T-helper 1 cell treated with Interleukin-12 subunit alpha and Interleukin-12 subunit beta and Interleukin-4 antibody, amounts not matched to agents 30 μg/mL and 1 μg/mL, for 36 hours (primary cell): ENCODE results near the gene PRKG2.

ENCODE experiments used
- H3K27ac Mint-ChIP-seq: one replicate; pipeline ENCODE4 v1.8.0; 2021; ENCODE audit warnings: mild to moderate bottlenecking, mixed read lengths
- H3K27me3 Mint-ChIP-seq: one replicate; pipeline ENCODE4 v1.8.0; 2021; ENCODE audit warnings: low read depth, mixed read lengths
- H3K36me3 Mint-ChIP-seq: one replicate; pipeline ENCODE4 v1.8.0; 2021; ENCODE audit warnings: low read depth, mixed read lengths
- H3K4me1 Mint-ChIP-seq: one replicate; pipeline ENCODE4 v1.8.0; 2021; ENCODE audit warnings: low read depth, mixed read lengths
- H3K4me3 Mint-ChIP-seq: one replicate; pipeline ENCODE4 v1.8.0; 2021; ENCODE audit warnings: mild to moderate bottlenecking, moderate library complexity, mixed read lengths
- H3K9me3 Mint-ChIP-seq: one replicate; pipeline ENCODE4 v1.8.0; 2021; ENCODE audit warnings: mixed read lengths

The PRKG2 gene

GRCh38 chr4:81152839-81153713, 61.9 kb downstream of the PRKG2 start:
- peaks cover 3% of the 10 kb centered on the region for H3K4me1 Mint-ChIP-seq
- peaks cover 3% of the 10 kb centered on the region for H3K9me3 Mint-ChIP-seq
- H3K4me3 Mint-ChIP-seq: peak overlapping the region; percentile 84
- H3K36me3 Mint-ChIP-seq: no peaks in the 10 kb centered on the region
- H3K27ac Mint-ChIP-seq: peak overlapping the region; percentile 72
- H3K27me3 Mint-ChIP-seq: no peaks in the 10 kb centered on the region

- Mint-ChIP-seq H3K4me1 (peaks cover 3% of the 10 kb centered on the region), H3K9me3 (no peaks in the 10 kb centered on the region), H3K27ac (no peak overlapping the region), H3K4me3 (no peak overlapping the region), H3K36me3 (no peaks in the 10 kb centered on the region), H3K27me3 (no peaks in the 10 kb centered on the region)
These were observed 65.0 kb downstream of the PRKG2 start for GRCh38 chr4:81149976-81150375.

- H3K27me3 Mint-ChIP-seq: no peaks in the 10 kb centered on the region
- no peak overlapping the region for H3K27ac Mint-ChIP-seq
- H3K4me1 Mint-ChIP-seq: peaks cover under 1% of the 10 kb centered on the region
- H3K36me3 Mint-ChIP-seq: no peaks in the 10 kb centered on the region
- H3K9me3 Mint-ChIP-seq: no peaks in the 10 kb centered on the region
- H3K4me3 Mint-ChIP-seq: no peak overlapping the region
These were observed 66.4 kb downstream of the PRKG2 start for GRCh38 chr4:81148576-81148975.

- no peaks in the 10 kb centered on the region for H3K36me3 Mint-ChIP-seq
- no peaks in the 10 kb centered on the region for H3K4me1 Mint-ChIP-seq
- no peaks in the 10 kb centered on the region for H3K27me3 Mint-ChIP-seq
- no peaks in the 10 kb centered on the region for H3K9me3 Mint-ChIP-seq
- H3K4me3 Mint-ChIP-seq: no peak overlapping the region
- H3K27ac Mint-ChIP-seq: no peak overlapping the region
These were observed 68.6 kb downstream of the PRKG2 start for GRCh38 chr4:81146466-81146865.

GRCh38 chr4:81143183-81143582, 71.8 kb downstream of the PRKG2 start:
- H3K27ac Mint-ChIP-seq: no peak overlapping the region
- no peaks in the 10 kb centered on the region for H3K27me3 Mint-ChIP-seq
- H3K4me1 Mint-ChIP-seq: no peaks in the 10 kb centered on the region
- H3K36me3 Mint-ChIP-seq: no peaks in the 10 kb centered on the region
- no peak overlapping the region for H3K4me3 Mint-ChIP-seq
- no peaks in the 10 kb centered on the region for H3K9me3 Mint-ChIP-seq

- Mint-ChIP-seq H3K27ac (no peak overlapping the region), H3K27me3 (no peaks in the 10 kb centered on the region), H3K9me3 (no peaks in the 10 kb centered on the region), H3K4me1 (no peaks in the 10 kb centered on the region), H3K36me3 (no peaks in the 10 kb centered on the region), H3K4me3 (no peak overlapping the region)
These were observed 72.3 kb downstream of the PRKG2 start for GRCh38 chr4:81142744-81143143.

- H3K9me3 Mint-ChIP-seq: no peaks in the 10 kb centered on the region
- no peak overlapping the region for H3K4me3 Mint-ChIP-seq
- H3K4me1 Mint-ChIP-seq: no peaks in the 10 kb centered on the region
- H3K27ac Mint-ChIP-seq: no peak overlapping the region
- H3K27me3 Mint-ChIP-seq: no peaks in the 10 kb centered on the region
- no peaks in the 10 kb centered on the region for H3K36me3 Mint-ChIP-seq
These were observed 77.1 kb downstream of the PRKG2 start for GRCh38 chr4:81137894-81138293.

GRCh38 chr4:81137446-81137845, 77.6 kb downstream of the PRKG2 start:
- H3K9me3 Mint-ChIP-seq: no peaks in the 10 kb centered on the region
- H3K27me3 Mint-ChIP-seq: no peaks in the 10 kb centered on the region
- H3K4me3 Mint-ChIP-seq: no peak overlapping the region

GRCh38 chr4:81136161-81136905, 78.7 kb downstream of the PRKG2 start:
- H3K4me3 Mint-ChIP-seq: no peak overlapping the region
- H3K36me3 Mint-ChIP-seq: no peaks in the 10 kb centered on the region
- H3K27me3 Mint-ChIP-seq: no peaks in the 10 kb centered on the region
- H3K4me1 Mint-ChIP-seq: no peaks in the 10 kb centered on the region
- H3K9me3 Mint-ChIP-seq: no peaks in the 10 kb centered on the region
- no peak overlapping the region for H3K27ac Mint-ChIP-seq

More at GRCh38 chr4:81137446-81137845, 77.6 kb downstream of the PRKG2 start:
- Mint-ChIP-seq H3K4me1 (no peaks in the 10 kb centered on the region), H3K36me3 (no peaks in the 10 kb centered on the region), H3K27ac (no peak overlapping the region)

- Mint-ChIP-seq H3K4me3 (no peak overlapping the region), H3K9me3 (no peaks in the 10 kb centered on the region), H3K27me3 (no peaks in the 10 kb centered on the region), H3K36me3 (no peaks in the 10 kb centered on the region), H3K27ac (no peak overlapping the region), H3K4me1 (no peaks in the 10 kb centered on the region)
These were observed 79.5 kb downstream of the PRKG2 start for GRCh38 chr4:81135501-81135900.

- Mint-ChIP-seq H3K36me3 (no peaks in the 10 kb centered on the region), H3K27me3 (no peaks in the 10 kb centered on the region), H3K4me3 (no peak overlapping the region), H3K9me3 (no peaks in the 10 kb centered on the region), H3K4me1 (no peaks in the 10 kb centered on the region), H3K27ac (no peak overlapping the region)
These were observed 83.5 kb downstream of the PRKG2 start for GRCh38 chr4:81131563-81131962.

- Mint-ChIP-seq H3K9me3 (no peaks in the 10 kb centered on the region), H3K4me1 (no peaks in the 10 kb centered on the region), H3K27ac (no peak overlapping the region), H3K27me3 (no peaks in the 10 kb centered on the region), H3K4me3 (no peak overlapping the region), H3K36me3 (no peaks in the 10 kb centered on the region)
These were observed 84.0 kb downstream of the PRKG2 start for GRCh38 chr4:81131066-81131465.

- Mint-ChIP-seq H3K36me3 (no peaks in the 10 kb centered on the region), H3K4me3 (no peak overlapping the region), H3K9me3 (no peaks in the 10 kb centered on the region), H3K4me1 (no peaks in the 10 kb centered on the region), H3K27ac (no peak overlapping the region), H3K27me3 (no peaks in the 10 kb centered on the region)
These were observed 84.5 kb downstream of the PRKG2 start for GRCh38 chr4:81130569-81130968.

GRCh38 chr4:81120055-81120454, 95.0 kb downstream of the PRKG2 start:
- Mint-ChIP-seq H3K36me3 (no peaks in the 10 kb centered on the region), H3K4me3 (no peak overlapping the region), H3K4me1 (no peaks in the 10 kb centered on the region), H3K27me3 (no peaks in the 10 kb centered on the region), H3K9me3 (no peaks in the 10 kb centered on the region), H3K27ac (no peak overlapping the region)

- H3K36me3 Mint-ChIP-seq: no peaks in the 10 kb centered on the region
These were observed 96.9 kb downstream of the PRKG2 start for GRCh38 chr4:81118086-81118485.

More at GRCh38 chr4:81118086-81118485, 96.9 kb downstream of the PRKG2 start:
- no peaks in the 10 kb centered on the region for H3K9me3 Mint-ChIP-seq
- H3K4me1 Mint-ChIP-seq: no peaks in the 10 kb centered on the region
- H3K4me3 Mint-ChIP-seq: no peak overlapping the region
- no peaks in the 10 kb centered on the region for H3K27me3 Mint-ChIP-seq
- H3K27ac Mint-ChIP-seq: no peak overlapping the region
